Suppressor macrophage treated with lipopolysaccharide for 1 hour (primary cell): ENCODE measurements around the gene FADS1.

Source experiments
- DNase-seq, 3 donors: peaks; one replicate each; pipeline ENCODE4 v3.0.0-alpha.2; 2020 to 2022

FADS1 gene

GRCh38 chr11:61844909-61845565 is 28.2 kb upstream of the FADS1 start:
- DNase-seq = no peak

- no peak for DNase-seq
Observed at GRCh38 chr11:61842528-61842820, 25.7 kb upstream of the FADS1 start.

GRCh38 chr11:61841636-61842527 is 25.1 kb upstream of the FADS1 start:
- no peak for DNase-seq

- DNase-seq = no peak
Observed at GRCh38 chr11:61840371-61840770, 23.6 kb upstream of the FADS1 start.

GRCh38 chr11:61839742-61840141 is 22.9 kb upstream of the FADS1 start:
- no peak for DNase-seq

- DNase-seq = no peak
Observed at GRCh38 chr11:61838921-61839320, 22.1 kb upstream of the FADS1 start.

GRCh38 chr11:61838501-61838900 is 21.7 kb upstream of the FADS1 start:
- no peak for DNase-seq

GRCh38 chr11:61837411-61838005 is 20.7 kb upstream of the FADS1 start:
- no peak for DNase-seq

- DNase-seq = no peak
Observed at GRCh38 chr11:61836193-61836592, 19.4 kb upstream of the FADS1 start.

GRCh38 chr11:61834278-61835048 is 17.7 kb upstream of the FADS1 start:
- peak; percentile 74 to 90 (median 90) for DNase-seq

- DNase-seq = no peak
Observed at GRCh38 chr11:61833926-61834277, 17.1 kb upstream of the FADS1 start.

GRCh38 chr11:61833471-61833870 is 16.7 kb upstream of the FADS1 start:
- no peak for DNase-seq

- DNase-seq = no peak
Observed at GRCh38 chr11:61832754-61833153, 16.0 kb upstream of the FADS1 start.

GRCh38 chr11:61832207-61832606 is 15.4 kb upstream of the FADS1 start:
- no peak for DNase-seq

- DNase-seq = no peak
Observed at GRCh38 chr11:61830237-61831105, 13.7 kb upstream of the FADS1 start.

GRCh38 chr11:61829806-61830205 is 13.0 kb upstream of the FADS1 start:
- no peak for DNase-seq

- peak; percentile 36 to 71 (median 55) for DNase-seq
Observed at GRCh38 chr11:61828629-61829407, 12.0 kb upstream of the FADS1 start.

GRCh38 chr11:61828379-61828628 is 11.5 kb upstream of the FADS1 start:
- no peak for DNase-seq

GRCh38 chr11:61827571-61828378 is 11.0 kb upstream of the FADS1 start, which contains the start of gene FADS2:
Gene FADS2 (plus strand): TSS chr11:61828300. CDS start chr11:61828391, 91 bp downstream.
- DNase-seq = peak; percentile 90 to 98 (median 94)

- peak; percentile 61 to 81 (median 62) for DNase-seq
Observed at GRCh38 chr11:61826930-61827570, 10.2 kb upstream of the FADS1 start.
